Thyroid gland (tissue), 4 donors: ENCODE data around the gene TIMM8A. TPM values are rescaled to one million over a fixed set of nuclear protein-coding genes. Genes with fewer than 3 reads are reported as not detected.

ENCODE experiments used
- DNase-seq, 2 donors: peaks; one replicate each; pipeline ENCODE4 v3.0.0-alpha.2; 2019
- H3K27ac ChIP-seq, 3 donors: fragments of 200-600 bp; sonication (generic); 1 replicate in 2 of 3; 2 replicates in 1 of 3; pipeline ENCODE4 v1.5.1; 2016 to 2019; ENCODE audit warnings: mild to moderate bottlenecking in 1 of 3, moderate library complexity in 1 of 3
- H3K27me3 ChIP-seq: fragments of 200-600 bp; sonication (generic); one replicate; pipeline ENCODE4 v1.5.1; 2019
- H3K36me3 ChIP-seq, 2 donors: fragments of 200-600 bp; sonication (generic); one replicate each; pipeline ENCODE4 v1.5.1; 2016 to 2019
- H3K4me1 ChIP-seq, 2 donors: fragments of 200-600 bp; sonication (generic); one replicate each; pipeline ENCODE4 v1.5.1; 2017 to 2019
- H3K4me3 ChIP-seq, 3 donors: fragments of 200-600 bp; sonication (generic); replicated peaks in 1 of 3; 1 replicate in 2 of 3; 2 replicates in 1 of 3; pipeline ENCODE4 v1.5.1; 2016; ENCODE audit warnings: mild to moderate bottlenecking in 1 of 3
- H3K9me3 ChIP-seq: fragments of 200-600 bp; sonication (generic); one replicate; pipeline ENCODE4 v1.5.1; 2017
- CTCF ChIP-seq, 6 experiments: fragments of 200-600 bp in 3 of 6; fragments of 450-650 bp in 3 of 6; sonication (generic) in 3 of 6; IDR thresholded peaks; one replicate each; pipeline ENCODE4 v1.5.1; 2016 to 2019; ENCODE audit warnings: antibody characterized with exemption in 6 of 6, mild to moderate bottlenecking in 2 of 6, inconsistent platforms in 1 of 6, moderate library complexity in 1 of 6
- POLR2A ChIP-seq, 2 donors: fragments of 450-650 bp; IDR thresholded peaks; one replicate each; pipeline ENCODE4 v1.6.1; 2017; ENCODE audit warnings: antibody characterized with exemption in 2 of 2, mild to moderate bottlenecking in 2 of 2, moderate library complexity in 1 of 2
- WGBS, 2 donors: methylation state at CpG; one replicate each; pipeline ENCODE4 v1.1.5; 2017; 5-methylcytosine and 5-hydroxymethylcytosine counted together
- intact Hi-C: fragments of 100-400 bp; cut with DNase I; formaldehyde crosslinking; loops from one replicate; pipeline ENCODE4 v1.15.1; 2023
- total RNA-seq, 4 donors: library from RNA; depleted of rRNA; stranded (reverse); fragments of >200 nt; gene quantifications; one replicate each; pipeline ENCODE4 v1.2.3, GENCODE V29; 2016

TIMM8A gene
- total RNA-seq, 4 donors from 2014 or later, result 3.9 to 6.4 (median 4.9) TPM

DNA sequence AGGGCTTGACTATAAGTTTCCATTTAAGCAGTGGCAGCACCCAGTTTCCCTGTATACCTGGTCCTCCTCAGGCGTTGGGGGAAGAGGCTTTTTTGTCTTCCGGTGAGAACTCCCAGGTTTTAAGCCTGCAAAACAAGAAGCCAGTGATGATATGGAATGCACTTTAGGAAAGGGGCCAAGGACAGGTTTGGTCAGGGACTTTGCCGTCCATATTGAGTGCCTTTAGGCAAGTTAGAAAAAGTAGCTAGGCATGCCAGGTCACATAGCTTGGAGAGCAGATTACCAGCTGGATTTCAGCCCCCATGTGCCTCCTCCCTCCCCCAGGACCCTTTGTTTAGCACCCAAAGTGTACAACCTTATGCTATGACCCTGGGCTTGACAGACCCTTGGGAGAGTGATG lies 13.6 kb upstream of the TIMM8A start:
- 55 to 65% methylated on average over 3 of the region's 3 CpGs for WGBS, 2 donors
- peaks cover 4% of the 10 kb centered on the region for H3K27me3 ChIP-seq
- no peaks in the 10 kb centered on the region for H3K36me3 ChIP-seq
- TF ChIP-seq POLR2A (IDR thresholded peaks at IDR 0.05) (no peak), CTCF (IDR thresholded peaks at IDR 0.05) (no peak)
- intact Hi-C loops, result no loop called here
- no peak overlapping the region for H3K4me3 ChIP-seq
- no peak overlapping the region for H3K27ac ChIP-seq
- H3K9me3 ChIP-seq, result no peaks in the 10 kb centered on the region
- DNase-seq, result no peak
- H3K4me1 ChIP-seq, result no peaks in the 10 kb centered on the region

- H3K4me3 ChIP-seq, result no peak overlapping the region
- no peaks in the 10 kb centered on the region for H3K9me3 ChIP-seq
- 77 to 83% methylated on average over 7 of the region's 7 CpGs for WGBS, 2 donors
- intact Hi-C loops, result no loop called here
- TF ChIP-seq POLR2A (IDR thresholded peaks at IDR 0.05), result no peak
- TF ChIP-seq CTCF (IDR thresholded peaks at IDR 0.05), result no peak
- no peak overlapping the region for H3K27ac ChIP-seq
- no peak for DNase-seq
- H3K27me3 ChIP-seq, result no peaks in the 10 kb centered on the region
- no peaks in the 10 kb centered on the region for H3K36me3 ChIP-seq
- no peaks in the 10 kb centered on the region for H3K4me1 ChIP-seq
Measured at GRCh38 chrX:101360390-101360789, 11.8 kb upstream of the TIMM8A start.

GRCh38 chrX:101359966-101360365 lies 11.4 kb upstream of the TIMM8A start:
- TF ChIP-seq CTCF (IDR thresholded peaks at IDR 0.05) (no peak), POLR2A (IDR thresholded peaks at IDR 0.05) (no peak)
- no peak overlapping the region for H3K4me3 ChIP-seq
- no peaks in the 10 kb centered on the region for H3K4me1 ChIP-seq
- no peak for DNase-seq
- H3K9me3 ChIP-seq, result no peaks in the 10 kb centered on the region
- intact Hi-C loops, result no loop called here
- no peaks in the 10 kb centered on the region for H3K36me3 ChIP-seq
- H3K27ac ChIP-seq, result no peak overlapping the region
- H3K27me3 ChIP-seq, result no peaks in the 10 kb centered on the region
- WGBS, 2 donors, result 50 to 67% methylated on average over 1 of the region's 1 CpG

DNA sequence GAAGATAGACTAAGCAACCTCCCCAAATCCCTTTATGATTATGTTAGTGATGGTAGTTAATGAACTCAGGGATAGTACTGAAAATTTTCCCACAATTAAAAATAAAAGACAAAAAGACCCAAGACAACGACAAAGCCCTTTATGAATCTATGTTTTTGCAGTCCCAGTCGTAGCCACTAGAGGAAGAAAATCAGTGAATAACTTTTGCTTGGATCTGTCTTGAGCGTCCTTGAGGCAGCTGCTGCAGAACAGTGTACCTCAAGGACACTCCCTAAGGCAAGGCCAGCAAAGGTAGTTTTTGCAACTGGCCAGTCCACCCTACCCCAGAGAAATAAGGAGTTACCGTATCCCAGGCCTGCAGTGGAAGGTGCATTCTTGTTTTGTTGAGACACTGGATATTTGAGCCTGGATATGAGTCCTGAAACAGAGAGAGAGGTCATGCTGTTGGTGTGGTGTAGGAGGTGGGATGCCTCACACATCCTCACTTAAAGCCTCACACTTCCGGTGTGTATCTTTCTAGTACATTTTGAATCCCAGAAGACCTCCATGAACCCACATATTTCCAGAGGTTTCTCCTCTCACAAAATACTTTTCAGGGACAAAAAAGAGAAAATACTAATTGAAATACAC lies 8.7 kb upstream of the TIMM8A start:
- Histone ChIP-seq H3K4me1 (no peaks in the 10 kb centered on the region), H3K27ac (no peak overlapping the region), H3K9me3 (no peaks in the 10 kb centered on the region), H3K4me3 (no peak overlapping the region), H3K27me3 (no peaks in the 10 kb centered on the region), H3K36me3 (no peaks in the 10 kb centered on the region)
- 38 to 40% methylated on average over 5 of the region's 5 CpGs for WGBS, 2 donors
- TF ChIP-seq POLR2A (IDR thresholded peaks at IDR 0.05) (no peak), CTCF (IDR thresholded peaks at IDR 0.05) (peak in 3 of 6 experiments; percentile 16 to 29 (median 27))
- intact Hi-C loops, result no loop called here
- DNase-seq, result no peak

DNA sequence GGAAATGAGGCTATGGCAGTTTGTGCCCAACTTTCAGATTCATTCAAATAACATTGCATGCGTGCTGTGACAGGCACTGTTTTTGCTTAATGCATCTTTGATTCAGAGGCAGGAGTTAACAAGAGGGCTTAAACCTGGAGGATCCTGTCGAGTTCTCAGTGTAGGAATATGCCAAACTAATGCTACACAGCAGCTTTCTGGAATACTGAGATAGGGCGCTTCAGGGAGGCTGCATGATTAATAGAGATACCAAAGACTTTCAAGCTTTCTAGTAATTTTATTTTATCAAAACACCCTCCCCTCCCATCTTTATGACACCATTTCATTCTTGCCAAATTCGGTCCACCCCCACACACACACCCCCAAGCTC lies 636 bp upstream of the TIMM8A start:
- no peaks in the 10 kb centered on the region for H3K36me3 ChIP-seq
- H3K9me3 ChIP-seq, result no peaks in the 10 kb centered on the region
- no peaks in the 10 kb centered on the region for H3K27me3 ChIP-seq
- intact Hi-C loops, result no loop called here
- 22 to 38% methylated on average over 4 of the region's 4 CpGs for WGBS, 2 donors
- TF ChIP-seq CTCF (IDR thresholded peaks at IDR 0.05) (no peak), POLR2A (IDR thresholded peaks at IDR 0.05) (no peak)
- H3K27ac ChIP-seq, result peak overlapping the region in 1 of 3 donors; percentile 91
- peak overlapping the region in 2 of 3 donors; percentile 42 to 69 for H3K4me3 ChIP-seq
- H3K4me1 ChIP-seq, result peaks cover 0 to 6% of the 10 kb centered on the region in 2 donors
- no peak for DNase-seq
